Fibroblast of peridontal ligament (primary cell): ENCODE measurements around the gene STUB1.

ENCODE experiments used
- DNase-seq: peaks from one replicate; pipeline ENCODE4 v3.0.0-alpha.2; 2010; ENCODE audit errors: extremely low read depth

Gene STUB1

GRCh38 chr16:679814-680624, at the start of gene STUB1:
TSS of gene STUB1 (plus strand) at chr16:680410. CDS start at chr16:680526, 116 bp downstream.
- DNase-seq, result peak; percentile 75

GRCh38 chr16:630815-631405, 49.3 kb upstream of the STUB1 start, which contains the start of gene WFIKKN1:
TSS of gene WFIKKN1 (plus strand) at chr16:630985. CDS start at chr16:631254, 269 bp downstream.
- DNase-seq, result no peak

DNA sequence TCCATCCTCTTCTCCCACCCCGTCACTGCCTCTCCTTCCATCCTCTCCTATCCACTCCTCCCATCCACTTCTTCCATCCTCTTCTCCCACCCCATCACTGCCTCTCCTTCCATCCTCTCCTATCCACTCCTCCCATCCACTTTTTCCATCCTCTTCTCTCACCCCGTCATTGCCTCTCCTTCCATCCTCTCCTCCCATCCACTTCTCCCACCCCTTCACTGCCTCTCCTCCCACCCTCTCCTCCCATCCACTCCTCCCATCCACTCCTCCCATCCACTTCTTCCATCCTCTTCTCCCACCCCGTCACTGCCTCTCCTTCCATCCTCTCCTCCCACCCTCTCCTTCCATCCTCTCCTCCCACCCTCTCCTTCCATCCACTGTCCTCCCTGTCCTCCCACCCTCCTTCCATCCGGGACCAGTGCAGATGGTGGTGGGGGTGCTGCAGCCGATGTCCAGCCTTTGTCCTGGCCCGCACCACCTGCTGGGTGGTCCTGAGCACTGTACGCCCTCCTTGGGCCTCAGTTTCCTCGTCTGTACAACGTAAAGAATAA, 48.3 kb upstream of the STUB1 start:
- DNase-seq, result no peak

- DNase-seq, result no peak
Observed at GRCh38 chr16:632486-633335, 47.5 kb upstream of the STUB1 start.

GRCh38 chr16:633336-634050, 46.7 kb upstream of the STUB1 start:
- DNase-seq, result no peak

DNA sequence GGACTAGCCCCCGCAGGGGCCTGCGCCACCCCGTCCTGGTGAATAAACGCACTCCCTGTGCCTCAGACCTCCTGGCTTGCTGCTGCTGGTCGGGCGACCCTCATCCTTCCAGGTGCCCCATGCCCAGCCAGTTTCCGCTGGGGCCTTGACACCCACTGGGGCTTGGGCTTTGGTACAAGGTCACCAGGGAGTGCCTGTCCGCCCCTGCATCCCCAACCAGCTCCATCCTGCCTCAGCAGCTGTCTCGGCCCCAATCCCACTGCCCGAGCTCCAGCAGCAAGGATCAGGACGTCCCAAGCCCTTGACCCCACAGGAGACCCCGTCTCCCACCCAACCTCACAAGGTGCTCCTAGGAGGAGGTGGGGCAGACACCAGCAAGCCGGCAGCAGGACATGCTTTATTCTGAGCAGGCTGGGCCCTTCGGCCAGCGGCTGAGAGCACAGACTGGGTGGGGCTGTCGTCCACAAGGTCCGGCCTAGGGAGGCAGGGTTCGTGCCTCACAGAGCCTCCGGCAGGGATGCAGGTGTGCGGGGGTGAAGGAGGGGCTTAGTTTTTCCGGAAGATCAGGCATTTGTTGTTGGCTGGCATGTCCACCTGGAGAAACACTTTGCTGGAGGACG, 46.0 kb upstream of the STUB1 start:
- DNase-seq, result no peak

GRCh38 chr16:634996-635395, 45.2 kb upstream of the STUB1 start:
- DNase-seq, result no peak

- no peak for DNase-seq
Observed at GRCh38 chr16:635573-636205, 44.5 kb upstream of the STUB1 start.

DNA sequence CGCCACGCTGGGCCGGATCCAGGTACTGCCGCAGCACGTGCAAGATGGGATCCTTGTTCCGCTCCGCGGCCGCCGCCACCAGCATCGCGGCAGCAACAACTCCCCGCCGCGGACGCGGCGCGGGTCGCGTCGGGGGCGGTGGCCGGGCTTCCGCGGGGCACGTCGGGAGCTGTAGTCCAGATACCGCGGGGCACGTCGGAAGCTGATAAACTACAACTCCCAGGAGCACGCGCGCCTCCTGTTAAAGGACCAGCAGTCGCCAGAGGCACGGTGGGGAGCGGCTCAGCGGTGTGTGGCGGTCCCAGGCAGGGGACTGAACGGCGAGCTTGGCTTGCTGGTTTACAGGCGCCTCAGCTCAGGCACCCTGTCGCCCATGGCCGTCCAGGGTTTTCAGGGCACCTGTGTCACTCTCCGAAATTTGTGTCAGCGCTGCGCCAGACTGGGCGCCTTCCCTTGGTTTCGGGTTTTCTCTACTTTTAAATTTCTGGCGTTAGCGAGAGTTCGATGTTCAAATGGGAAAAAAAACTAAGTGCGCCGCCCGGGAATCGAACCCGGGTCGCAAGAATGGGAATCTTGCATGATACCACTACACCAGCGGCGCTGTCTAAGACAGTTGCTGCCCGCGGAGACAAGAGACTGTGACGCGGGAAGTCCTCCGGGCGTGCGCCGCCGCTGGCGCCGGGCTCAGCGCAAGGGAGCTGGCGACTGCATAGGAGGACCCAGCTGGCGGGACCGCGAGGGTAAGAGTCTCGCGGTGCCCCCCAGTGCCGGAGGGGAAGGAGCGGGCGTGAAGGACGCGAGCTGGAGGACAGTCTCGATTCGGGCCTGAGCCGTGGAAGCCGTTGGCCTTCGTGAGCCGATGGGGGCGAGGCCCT, 43.8 kb upstream of the STUB1 start, which contains the start of gene METTL26:
Gene METTL26, minus strand, starts transcription at position 100 of the 875 bp plus-strand sequence. Its CDS starts 15 bp downstream, at position 85.
- peak; percentile 91 for DNase-seq

- DNase-seq, result peak; percentile 82
Observed at GRCh38 chr16:637081-638018, 42.9 kb upstream of the STUB1 start.

DNA sequence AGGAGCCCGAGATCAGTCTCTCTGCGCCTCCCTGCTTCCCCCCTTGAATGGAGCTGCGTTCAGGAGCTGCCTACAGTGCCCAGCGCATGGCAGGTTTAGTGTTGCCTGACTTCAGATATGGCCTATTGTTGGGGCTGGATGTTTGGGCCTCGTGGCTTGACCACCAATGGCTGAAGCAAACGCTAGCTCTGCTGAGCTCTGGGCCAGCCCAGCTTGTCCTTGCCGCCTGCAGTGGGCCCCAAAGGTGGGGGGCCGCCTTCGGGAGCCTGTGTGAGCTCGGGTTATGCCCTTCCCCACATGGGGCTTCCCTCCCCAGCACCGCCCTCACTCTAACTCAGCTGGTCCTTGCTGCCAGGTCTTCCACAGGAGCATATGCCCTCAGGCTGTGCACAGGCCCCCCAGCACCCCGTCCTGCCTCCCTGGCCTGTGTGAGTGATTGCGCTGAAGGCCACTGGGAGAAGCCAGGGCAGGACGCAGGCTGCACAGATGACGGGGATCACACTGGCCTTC, 42.1 kb upstream of the STUB1 start:
- no peak for DNase-seq

DNA sequence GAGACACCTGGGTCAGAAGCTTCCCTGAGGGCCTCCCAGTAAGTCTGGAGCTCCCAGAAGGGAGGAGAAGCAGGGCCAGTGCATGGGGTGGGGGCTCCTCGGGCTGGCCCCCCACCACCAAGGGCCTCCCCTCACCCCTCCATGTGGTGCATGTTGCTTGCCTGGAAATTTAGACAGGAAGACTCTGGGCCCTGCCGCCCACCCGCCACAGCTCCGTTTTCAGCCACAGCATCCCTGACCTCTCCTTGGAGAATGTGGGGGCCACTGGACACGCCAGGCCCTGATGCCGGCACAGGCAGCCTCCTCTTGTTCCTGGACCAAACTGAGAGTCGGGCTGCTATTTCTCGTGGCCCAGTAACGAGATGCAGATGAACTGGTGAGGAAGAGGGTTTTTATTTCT, 41.4 kb upstream of the STUB1 start:
- DNase-seq, result no peak

GRCh38 chr16:640614-641013, 39.6 kb upstream of the STUB1 start:
- DNase-seq, result no peak

DNA sequence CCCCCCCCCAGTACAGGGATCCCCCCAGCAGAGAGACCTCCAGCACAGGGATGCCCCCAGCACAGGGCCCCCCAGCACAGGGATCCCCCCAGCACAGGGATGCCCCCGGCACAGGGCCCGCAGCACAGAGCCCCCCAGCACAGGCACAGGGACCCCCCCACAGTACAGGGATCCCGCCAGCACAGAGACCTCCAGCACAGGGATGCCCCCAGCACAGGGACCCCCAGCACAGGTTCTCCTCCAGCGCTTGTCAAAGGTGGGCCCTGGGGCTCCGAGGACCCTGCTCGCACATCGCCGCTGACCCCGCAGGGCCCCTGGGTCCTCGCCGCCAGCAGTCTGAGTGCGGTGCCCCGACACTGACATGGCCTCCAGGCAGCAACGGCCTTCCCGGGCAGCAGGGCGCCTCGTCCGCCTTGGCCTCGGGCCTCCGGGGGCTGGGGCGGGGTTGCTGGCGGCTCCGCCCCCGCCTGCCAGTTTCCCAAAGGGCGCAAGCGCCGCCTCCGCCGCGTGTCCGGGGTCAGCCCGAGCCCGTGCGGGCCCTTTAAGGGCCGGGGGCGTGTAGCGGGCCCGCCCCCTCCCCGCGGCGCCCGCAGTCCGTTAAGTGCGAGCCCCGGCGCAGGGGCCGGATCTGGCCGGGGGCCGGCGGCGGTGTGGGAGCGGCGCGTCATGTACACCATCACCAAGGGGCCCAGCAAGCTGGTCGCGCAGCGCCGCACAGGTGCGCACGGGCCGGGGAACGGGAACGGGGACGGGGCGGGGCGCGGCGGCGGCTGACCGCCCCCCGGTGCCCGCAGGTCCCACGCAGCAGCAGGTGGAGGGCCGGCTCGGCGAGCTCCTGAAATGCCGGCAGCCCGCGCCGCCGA, 38.7 kb upstream of the STUB1 start, which contains the start of gene MCRIP2:
Gene MCRIP2, plus strand, starts transcription at position 503 of the 863 bp plus-strand sequence. Its CDS starts 164 bp downstream, at position 667.
- peak; percentile 60 for DNase-seq

- DNase-seq, result no peak
Observed at GRCh38 chr16:642189-643049, 37.8 kb upstream of the STUB1 start.

DNA sequence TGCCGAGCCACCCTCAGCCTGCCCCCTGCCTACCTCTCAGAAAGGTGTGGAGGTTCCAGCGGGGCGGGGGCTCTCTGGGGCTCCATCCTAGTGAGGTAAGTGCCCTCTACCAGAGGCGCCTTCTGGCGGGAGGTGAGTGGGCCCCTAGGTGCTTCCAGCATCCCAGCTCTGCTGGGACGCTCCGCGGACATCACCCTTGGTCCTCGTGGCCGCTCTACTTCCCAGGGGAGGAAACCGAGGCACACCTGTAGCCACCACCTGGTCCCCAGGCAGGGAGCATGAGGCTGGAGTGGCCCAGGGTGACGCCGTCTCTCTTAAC, 37.2 kb upstream of the STUB1 start:
- no peak for DNase-seq
